HG03432 (cell line): Measurements from ENCODE around the gene FGF12.

Source experiments
- ATAC-seq: cut with Tn5 transposase; IDR thresholded peaks from one replicate; pipeline ENCODE4 v1.9.1; 2021; ENCODE audit warnings: mild to moderate bottlenecking, moderate library complexity; ENCODE audit not compliant: unreplicated experiment

The FGF12 gene

DNA sequence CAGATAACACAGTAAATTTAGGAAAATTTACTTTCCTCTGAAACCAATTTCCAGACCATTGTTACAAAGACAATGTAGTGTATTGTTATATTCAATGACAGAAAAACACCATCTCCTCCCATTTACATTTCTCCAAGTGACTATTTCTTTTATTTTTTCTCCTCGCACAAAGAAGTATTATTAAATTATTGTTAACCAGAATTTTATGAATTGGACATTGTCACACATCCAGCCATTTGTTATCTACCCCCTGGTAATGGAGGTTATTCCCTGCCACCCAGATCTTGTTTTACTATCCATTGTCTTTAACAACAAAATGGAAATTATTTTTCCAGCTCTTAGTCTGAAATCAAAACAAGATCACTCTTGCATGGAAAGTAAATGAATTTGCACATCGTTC, 511.3 kb downstream of the FGF12 start:
- no peak for ATAC-seq

- no peak for ATAC-seq
Measured at GRCh38 chr3:192212979-192213378, 514.4 kb downstream of the FGF12 start.

DNA sequence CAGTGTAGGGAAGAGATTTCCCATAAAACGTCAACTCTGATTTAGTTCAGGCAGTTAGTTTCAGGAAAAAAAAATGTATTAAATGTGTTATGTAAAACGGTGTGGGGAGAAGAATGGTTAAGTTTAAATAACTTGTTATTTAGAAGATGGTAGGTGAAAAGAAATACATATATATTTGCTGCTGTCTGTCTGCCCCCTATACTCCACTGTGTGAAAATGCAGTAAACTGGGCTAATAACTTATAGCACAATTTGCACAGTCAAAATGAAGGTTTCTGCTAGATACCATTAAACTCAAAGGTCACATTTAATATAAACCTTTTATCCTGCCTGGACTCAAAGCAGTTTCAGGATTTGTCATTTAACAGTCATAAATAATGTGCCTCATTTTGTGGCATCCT, 515.0 kb downstream of the FGF12 start:
- peak; percentile 57 for ATAC-seq

GRCh38 chr3:192207651-192208050, 519.7 kb downstream of the FGF12 start:
- ATAC-seq, result no peak

DNA sequence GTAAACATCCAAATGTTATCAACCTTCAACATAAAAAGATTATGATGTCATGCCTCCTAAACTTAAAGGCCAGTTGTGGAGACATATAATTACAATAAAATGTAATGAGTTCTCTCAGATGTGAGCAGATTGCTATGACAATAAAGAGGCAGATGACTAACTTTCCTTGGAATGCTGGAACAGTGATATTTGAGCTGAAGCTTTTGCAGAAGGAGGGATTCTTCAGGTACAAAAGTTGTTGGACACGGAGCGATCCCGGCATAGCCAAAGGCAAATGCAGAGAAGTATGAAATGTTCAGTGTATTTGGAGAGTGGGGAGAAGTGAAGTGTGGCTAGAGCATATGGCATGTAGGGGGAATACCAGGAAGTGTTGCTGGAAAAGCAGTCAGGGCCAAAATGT, 520.1 kb downstream of the FGF12 start:
- no peak for ATAC-seq

GRCh38 chr3:192194085-192194484, 533.3 kb downstream of the FGF12 start:
- ATAC-seq, result no peak

- ATAC-seq, result peak; percentile 92
Measured at GRCh38 chr3:192188218-192188835, 539.0 kb downstream of the FGF12 start.

- ATAC-seq, result no peak
Measured at GRCh38 chr3:192187485-192188051, 539.8 kb downstream of the FGF12 start.

DNA sequence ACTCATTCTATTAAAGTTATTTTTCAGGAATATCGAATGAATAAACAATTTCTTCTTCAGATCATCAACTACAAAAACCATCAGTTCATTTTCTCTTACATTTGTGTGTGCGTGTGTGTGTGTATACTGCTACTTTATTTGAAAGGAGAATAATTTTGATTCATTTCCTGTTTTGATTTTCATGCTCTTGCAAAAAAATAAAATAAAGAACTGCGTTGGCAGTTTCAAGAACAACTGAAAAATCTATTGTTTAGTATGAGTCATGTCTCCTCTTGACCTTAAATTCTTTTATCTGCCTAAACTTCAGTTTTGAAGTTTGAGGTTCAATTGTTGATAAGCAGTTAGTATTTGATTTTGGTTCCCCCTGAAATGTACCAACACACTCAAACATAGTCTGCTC, 540.8 kb downstream of the FGF12 start:
- ATAC-seq, result no peak

GRCh38 chr3:192186045-192186444, 541.3 kb downstream of the FGF12 start:
- ATAC-seq, result no peak

GRCh38 chr3:192183109-192183508, 544.2 kb downstream of the FGF12 start:
- ATAC-seq, result no peak

- no peak for ATAC-seq
Measured at GRCh38 chr3:192181151-192181550, 546.2 kb downstream of the FGF12 start.

DNA sequence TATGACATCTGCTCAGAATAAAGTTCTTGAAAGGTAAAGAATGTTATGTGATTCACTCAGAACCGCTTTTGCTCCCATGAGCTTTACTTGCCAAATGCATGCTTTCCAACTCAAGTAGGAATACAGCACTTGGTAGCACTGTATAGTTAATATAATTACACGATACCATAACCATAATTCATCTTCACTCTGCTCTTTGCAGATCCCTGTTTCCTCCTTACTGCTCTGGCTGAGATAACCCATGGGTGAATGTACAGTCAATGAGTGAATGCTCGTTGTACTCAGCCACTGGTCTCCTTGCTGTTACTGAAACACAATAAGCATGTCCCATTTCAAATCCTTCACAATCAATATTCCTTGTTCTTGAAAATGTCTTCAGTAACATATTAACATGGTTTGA, 550.0 kb downstream of the FGF12 start:
- no peak for ATAC-seq

GRCh38 chr3:192174283-192174682, 553.1 kb downstream of the FGF12 start:
- ATAC-seq, result no peak

GRCh38 chr3:192171213-192171612, 556.1 kb downstream of the FGF12 start:
- no peak for ATAC-seq

DNA sequence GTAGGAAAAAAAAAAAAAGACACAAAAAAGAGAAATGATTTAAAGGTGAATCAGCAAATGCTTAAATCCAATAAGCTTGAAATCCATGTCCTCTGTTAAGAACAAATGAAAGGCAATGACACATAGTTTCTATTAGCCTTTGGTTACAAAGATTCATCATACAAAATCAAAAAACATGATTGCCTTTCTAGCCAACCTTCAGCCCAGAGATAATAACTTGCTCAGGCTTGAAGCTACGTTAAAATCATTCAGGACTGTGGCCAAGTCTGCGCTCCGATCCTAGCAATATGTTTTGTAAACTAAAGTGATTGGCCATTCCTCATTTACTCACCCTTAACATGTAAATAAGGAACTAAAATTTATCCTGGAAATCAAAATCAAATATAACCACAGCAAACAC, 556.7 kb downstream of the FGF12 start:
- ATAC-seq, result no peak

DNA sequence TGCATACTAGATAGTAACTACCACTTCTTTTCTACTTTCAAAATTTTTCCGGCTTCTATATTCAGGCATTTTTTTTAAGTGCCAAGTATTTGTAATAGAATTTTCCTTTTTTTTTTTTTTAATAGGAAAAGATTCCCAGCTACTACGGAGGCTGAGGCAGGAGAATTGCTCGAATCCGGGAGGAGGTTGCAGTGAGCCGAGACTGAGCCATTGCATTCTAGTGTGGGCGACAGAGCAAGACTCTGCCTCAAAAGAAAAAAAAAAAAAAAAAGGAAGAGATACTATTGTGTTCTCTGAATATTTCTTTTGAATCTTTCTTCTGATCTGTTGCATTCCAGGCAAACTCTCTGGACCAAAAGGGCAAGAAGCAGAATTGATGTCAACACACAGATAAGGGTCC, 557.3 kb downstream of the FGF12 start:
- no peak for ATAC-seq

DNA sequence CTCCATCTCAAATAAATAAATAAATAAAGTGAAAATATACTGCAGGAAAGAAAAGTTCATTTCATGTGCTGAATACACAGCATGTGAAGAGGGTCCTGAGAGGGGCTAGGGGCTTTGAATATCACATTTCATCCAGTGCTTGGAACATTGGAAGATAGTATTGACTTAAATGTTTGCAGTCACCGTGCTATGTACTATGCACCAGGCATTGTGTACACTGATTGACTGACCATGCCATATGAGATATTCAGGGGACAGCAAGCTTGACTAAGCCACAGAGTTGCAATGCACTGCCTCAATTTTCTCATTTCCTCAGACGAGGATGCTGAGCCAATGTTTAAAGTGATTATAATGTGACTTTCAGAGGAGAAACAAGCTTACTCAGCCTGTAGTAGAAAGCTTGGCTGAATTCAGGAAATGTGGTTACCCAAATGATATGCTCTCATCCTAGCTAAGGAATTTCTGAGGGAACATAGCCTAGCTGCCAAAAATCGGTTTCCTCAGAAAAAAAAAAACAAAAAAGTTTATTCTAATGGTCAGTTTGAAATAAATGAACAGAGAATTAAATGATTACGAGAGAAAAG, 557.9 kb downstream of the FGF12 start:
- no peak for ATAC-seq

DNA sequence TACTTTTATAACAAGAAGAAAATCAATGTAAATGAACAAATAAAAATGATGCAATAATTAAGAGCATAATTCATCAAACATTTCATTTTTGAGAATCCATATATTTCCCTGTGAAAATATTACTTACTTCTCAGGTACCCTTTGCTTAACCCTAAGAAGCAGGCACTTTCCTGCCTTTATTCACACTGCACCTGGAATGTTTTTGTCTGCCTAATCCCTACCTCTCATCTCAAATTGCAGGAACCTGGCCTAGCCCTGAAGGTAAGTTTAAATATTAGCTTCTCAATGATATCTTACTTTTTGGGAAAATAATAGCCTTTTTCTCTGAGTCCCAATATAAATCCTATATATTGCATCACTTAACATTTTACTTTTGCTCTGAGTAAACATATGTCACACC, 559.1 kb downstream of the FGF12 start:
- no peak for ATAC-seq

GRCh38 chr3:192165552-192165951, 561.8 kb downstream of the FGF12 start:
- no peak for ATAC-seq

DNA sequence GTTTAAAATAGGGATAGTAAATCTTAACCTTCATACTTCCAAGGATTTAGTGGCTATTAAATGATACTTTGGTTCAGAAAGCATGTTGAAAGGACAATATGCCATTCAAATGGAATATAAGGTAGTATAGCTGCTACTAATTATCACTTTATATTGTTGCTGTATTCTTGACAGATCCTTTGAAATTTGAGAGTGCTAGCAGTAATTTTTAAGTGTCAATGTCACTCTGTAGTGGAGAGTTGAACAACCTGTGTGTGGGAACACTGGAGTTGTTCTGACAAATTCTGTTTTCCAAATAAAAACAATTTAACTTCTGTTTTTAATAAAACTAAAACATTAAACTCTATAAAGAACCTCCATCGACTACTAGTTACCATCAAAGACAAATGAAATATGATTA, 565.7 kb downstream of the FGF12 start:
- no peak for ATAC-seq

GRCh38 chr3:192156382-192156781, 571.0 kb downstream of the FGF12 start:
- ATAC-seq, result no peak

GRCh38 chr3:192155194-192155593, 572.1 kb downstream of the FGF12 start:
- ATAC-seq, result no peak
